ENCODE data around the gene SLC9A9. TPM values are rescaled to one million over a fixed set of nuclear protein-coding genes. Genes with fewer than 3 reads are reported as not detected.

Gene SLC9A9
- total RNA-seq, 6 experiments from 2014 or later: 0.10 to 0.55 (median 0.33) TPM; not detected in 2

DNA sequence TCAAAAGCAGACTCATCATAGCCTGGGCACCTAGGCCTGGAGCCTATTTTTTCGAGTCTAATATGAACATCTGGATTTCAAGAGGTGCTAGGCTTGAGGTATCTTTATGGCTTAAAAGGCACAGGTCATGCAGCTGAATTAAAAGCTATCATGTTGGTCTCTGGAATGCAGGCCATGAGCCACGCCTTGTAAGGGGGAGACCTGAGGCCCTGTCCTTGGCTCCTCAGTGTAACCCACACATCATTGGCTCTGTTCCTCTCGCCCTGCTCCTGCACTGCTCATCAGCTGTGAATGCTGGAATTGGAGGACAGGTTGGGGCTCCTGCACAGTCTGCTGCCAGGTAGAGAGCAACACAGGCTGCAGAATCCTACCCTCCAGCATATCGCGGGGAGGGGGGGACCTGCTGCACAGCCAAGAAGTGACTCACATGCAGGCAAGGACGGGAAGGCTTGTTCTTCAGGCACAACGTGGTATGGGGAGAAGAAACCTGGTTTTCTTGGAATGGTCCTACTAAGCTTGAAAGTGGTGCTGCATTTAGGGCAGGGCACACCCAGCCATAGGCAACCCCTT is 582.7 kb downstream of the SLC9A9 start:
- Mint-ChIP-seq H3K27me3 (ENCODE audit: insufficient read depth) (no peaks in the 10 kb centered on the region), H3K4me3 (no peak overlapping the region), H3K9me3 (no peaks in the 10 kb centered on the region), H3K27ac (no peak overlapping the region), H3K4me1 (ENCODE audit: low read depth) (peaks cover 17% of the 10 kb centered on the region), H3K36me3 (ENCODE audit: low read depth) (no peaks in the 10 kb centered on the region)
- TF ChIP-seq, protein P1, sequence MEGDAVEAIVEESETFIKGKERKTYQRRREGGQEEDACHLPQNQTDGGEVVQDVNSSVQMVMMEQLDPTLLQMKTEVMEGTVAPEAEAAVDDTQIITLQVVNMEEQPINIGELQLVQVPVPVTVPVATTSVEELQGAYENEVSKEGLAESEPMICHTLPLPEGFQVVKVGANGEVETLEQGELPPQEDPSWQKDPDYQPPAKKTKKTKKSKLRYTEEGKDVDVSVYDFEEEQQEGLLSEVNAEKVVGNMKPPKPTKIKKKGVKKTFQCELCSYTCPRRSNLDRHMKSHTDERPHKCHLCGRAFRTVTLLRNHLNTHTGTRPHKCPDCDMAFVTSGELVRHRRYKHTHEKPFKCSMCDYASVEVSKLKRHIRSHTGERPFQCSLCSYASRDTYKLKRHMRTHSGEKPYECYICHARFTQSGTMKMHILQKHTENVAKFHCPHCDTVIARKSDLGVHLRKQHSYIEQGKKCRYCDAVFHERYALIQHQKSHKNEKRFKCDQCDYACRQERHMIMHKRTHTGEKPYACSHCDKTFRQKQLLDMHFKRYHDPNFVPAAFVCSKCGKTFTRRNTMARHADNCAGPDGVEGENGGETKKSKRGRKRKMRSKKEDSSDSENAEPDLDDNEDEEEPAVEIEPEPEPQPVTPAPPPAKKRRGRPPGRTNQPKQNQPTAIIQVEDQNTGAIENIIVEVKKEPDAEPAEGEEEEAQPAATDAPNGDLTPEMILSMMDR (IDR thresholded peaks at IDR 0.05): no peak
- no peak for DNase-seq

DNA sequence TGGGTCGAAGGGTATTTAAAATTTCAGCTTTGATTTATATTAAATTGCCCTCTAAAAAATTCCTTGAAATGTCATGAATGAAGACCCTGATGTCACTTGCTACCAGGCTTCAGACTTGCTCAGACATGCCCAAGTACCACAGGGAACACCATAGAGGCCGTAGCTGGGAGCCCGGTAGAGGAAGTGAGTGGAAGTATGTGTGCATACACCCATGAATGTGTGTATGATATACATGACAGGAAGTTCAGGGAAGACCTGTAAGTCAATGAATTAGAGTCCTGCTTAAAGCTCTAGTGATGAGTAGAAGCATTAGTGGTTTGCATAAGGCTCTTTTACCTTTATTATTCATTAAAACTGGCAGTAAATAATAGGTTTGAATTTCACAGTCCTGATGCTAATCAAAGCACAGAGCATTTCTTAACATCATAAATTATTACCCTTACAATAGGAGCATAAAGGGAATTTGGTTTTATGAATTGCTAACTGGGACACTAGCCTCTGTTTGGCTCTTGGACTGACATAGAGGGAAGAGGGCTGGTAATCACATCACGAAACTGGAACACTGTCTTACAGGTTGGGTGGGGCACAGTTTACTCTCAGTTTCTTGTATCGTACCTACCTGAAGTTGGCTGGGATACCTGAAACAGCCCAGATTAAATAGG is 584.3 kb downstream of the SLC9A9 start:
- H3K27ac Mint-ChIP-seq: no peak overlapping the region
- H3K27me3 Mint-ChIP-seq (ENCODE audit: insufficient read depth): no peaks in the 10 kb centered on the region
- no peak for DNase-seq
- no peaks in the 10 kb centered on the region for H3K9me3 Mint-ChIP-seq
- H3K4me3 Mint-ChIP-seq: no peak overlapping the region
- peaks cover 17% of the 10 kb centered on the region for H3K4me1 Mint-ChIP-seq (ENCODE audit: low read depth)
- no peaks in the 10 kb centered on the region for H3K36me3 Mint-ChIP-seq (ENCODE audit: low read depth)
- TF ChIP-seq, protein P1 (IDR thresholded peaks at IDR 0.05): no peak

DNA sequence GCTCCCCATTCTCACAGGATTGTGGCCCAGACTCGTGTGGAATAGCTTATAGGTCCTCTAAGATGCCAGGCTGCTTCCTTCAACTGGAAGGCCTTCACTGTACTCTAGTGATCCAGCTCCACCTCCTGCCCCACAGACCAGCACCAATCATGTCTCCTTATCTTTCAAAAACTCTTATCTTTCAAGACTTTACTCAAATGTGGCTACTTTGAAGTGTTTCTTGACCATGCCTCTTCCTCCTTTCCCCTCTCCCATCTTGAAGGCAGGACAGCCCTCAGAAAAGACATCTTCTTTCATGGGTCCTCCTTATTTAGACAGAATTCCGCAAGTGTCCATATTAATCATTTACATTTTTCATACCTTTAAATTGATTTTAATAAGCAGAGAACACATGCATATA is 586.4 kb downstream of the SLC9A9 start:
- no peak overlapping the region for H3K4me3 Mint-ChIP-seq
- peaks cover 7% of the 10 kb centered on the region for H3K4me1 Mint-ChIP-seq (ENCODE audit: low read depth)
- H3K27ac Mint-ChIP-seq: no peak overlapping the region
- H3K27me3 Mint-ChIP-seq (ENCODE audit: insufficient read depth): peaks cover 2% of the 10 kb centered on the region; the same call in 1 of the 2 replicates
- no peaks in the 10 kb centered on the region for H3K9me3 Mint-ChIP-seq
- no peaks in the 10 kb centered on the region for H3K36me3 Mint-ChIP-seq (ENCODE audit: low read depth)
- no peak for DNase-seq
- TF ChIP-seq, protein P1 (IDR thresholded peaks at IDR 0.05): no peak

DNA sequence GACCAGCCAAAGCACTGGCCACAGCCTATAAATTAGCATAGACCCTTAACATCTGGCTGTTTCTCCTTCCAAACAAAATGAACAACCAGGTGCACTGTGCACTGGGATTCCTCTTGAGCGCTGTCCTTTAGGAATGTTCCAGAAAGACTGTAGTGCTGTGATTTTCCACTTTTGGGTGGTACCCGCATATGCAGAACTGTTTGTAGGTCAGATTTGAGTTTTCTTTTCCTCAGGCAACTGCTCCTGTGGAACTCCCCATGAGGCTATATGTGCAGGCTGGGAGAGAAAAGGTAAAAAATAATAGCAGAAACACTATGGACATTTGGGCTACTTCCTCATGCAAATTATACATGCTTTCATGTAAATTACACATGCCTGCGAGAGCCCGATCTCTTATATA is 589.6 kb downstream of the SLC9A9 start:
- Mint-ChIP-seq H3K4me1 (ENCODE audit: low read depth) (peaks cover 4% of the 10 kb centered on the region; the same call in 1 of the 2 replicates), H3K27ac (no peak overlapping the region), H3K27me3 (ENCODE audit: insufficient read depth) (peaks cover 2% of the 10 kb centered on the region; the same call in 1 of the 2 replicates), H3K9me3 (no peaks in the 10 kb centered on the region), H3K36me3 (ENCODE audit: low read depth) (no peaks in the 10 kb centered on the region), H3K4me3 (no peak overlapping the region)
- TF ChIP-seq, protein P1 (IDR thresholded peaks at IDR 0.05): no peak
- DNase-seq: no peak

DNA sequence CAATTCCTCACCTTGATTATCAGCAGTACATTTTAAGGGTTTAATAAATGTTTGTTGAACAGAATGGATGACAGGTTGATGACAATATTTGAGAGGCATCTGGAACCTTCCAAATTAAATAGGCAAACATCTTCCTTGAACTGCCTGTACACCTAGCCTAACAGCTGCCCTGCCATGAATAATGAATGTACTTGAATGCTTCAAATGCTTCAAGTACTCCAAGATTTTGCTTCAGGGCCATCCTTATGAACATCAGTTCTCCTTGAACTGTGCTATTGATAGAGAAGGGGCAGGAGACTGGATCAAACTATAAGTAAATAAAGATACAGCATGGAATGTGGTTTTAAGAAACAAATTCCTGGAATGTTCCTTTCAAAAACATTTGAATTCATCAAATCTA is 591.9 kb downstream of the SLC9A9 start:
- Mint-ChIP-seq H3K27ac (no peak overlapping the region), H3K9me3 (no peaks in the 10 kb centered on the region), H3K27me3 (ENCODE audit: insufficient read depth) (peaks cover 2% of the 10 kb centered on the region; the same call in 1 of the 2 replicates), H3K4me3 (no peak overlapping the region), H3K36me3 (ENCODE audit: low read depth) (no peaks in the 10 kb centered on the region), H3K4me1 (ENCODE audit: low read depth) (peaks cover 16% of the 10 kb centered on the region)
- TF ChIP-seq, protein P1 (IDR thresholded peaks at IDR 0.05): no peak
- DNase-seq: no peak
